ENCODE measurements around the gene SLC25A1.

- TF ChIP-seq CTCF (conservative IDR thresholded peaks at IDR 0.05; ENCODE audit: low read depth, low read length) (no peak), CHD1 (IDR thresholded peaks at IDR 0.05; ENCODE audit: low read depth, low read length) (no peak), POLR2A (IDR thresholded peaks at IDR 0.05; ENCODE audit: low read depth, low read length) (no peak), BHLHE40 (IDR thresholded peaks at IDR 0.05; ENCODE audit: low read depth, low read length) (no peak), MAZ (IDR thresholded peaks at IDR 0.05; ENCODE audit: borderline replicate concordance, low read depth, low read length) (no peak), RAD21 (IDR thresholded peaks at IDR 0.05; ENCODE audit: low read length) (no peak), RCOR1 (IDR thresholded peaks at IDR 0.05; ENCODE audit: insufficient replicate concordance, low read length) (no peak), SMC3 (IDR thresholded peaks at IDR 0.05; ENCODE audit: low read depth, low read length) (no peak), ELK1 (IDR thresholded peaks at IDR 0.05; ENCODE audit: borderline replicate concordance, low read depth, low read length) (no peak), CEBPB (IDR thresholded peaks at IDR 0.05; ENCODE audit: low read depth, low read length) (no peak), RFX5 (IDR thresholded peaks at IDR 0.05; ENCODE audit: low read depth, low read length) (no peak), NFE2L2 (IDR thresholded peaks at IDR 0.05; ENCODE audit: low read depth, low read length) (no peak), USF2 (IDR thresholded peaks at IDR 0.05; ENCODE audit: low read depth, low read length) (no peak)
Measured at GRCh38 chr22:19136915-19137314, 41.6 kb downstream of the SLC25A1 start.
